Measurements from ENCODE around the gene ZIC4.

GRCh38 chr3:147447224-147447623 lies 40.9 kb upstream of the ZIC4 start:
- TF ChIP-seq, protein P1, sequence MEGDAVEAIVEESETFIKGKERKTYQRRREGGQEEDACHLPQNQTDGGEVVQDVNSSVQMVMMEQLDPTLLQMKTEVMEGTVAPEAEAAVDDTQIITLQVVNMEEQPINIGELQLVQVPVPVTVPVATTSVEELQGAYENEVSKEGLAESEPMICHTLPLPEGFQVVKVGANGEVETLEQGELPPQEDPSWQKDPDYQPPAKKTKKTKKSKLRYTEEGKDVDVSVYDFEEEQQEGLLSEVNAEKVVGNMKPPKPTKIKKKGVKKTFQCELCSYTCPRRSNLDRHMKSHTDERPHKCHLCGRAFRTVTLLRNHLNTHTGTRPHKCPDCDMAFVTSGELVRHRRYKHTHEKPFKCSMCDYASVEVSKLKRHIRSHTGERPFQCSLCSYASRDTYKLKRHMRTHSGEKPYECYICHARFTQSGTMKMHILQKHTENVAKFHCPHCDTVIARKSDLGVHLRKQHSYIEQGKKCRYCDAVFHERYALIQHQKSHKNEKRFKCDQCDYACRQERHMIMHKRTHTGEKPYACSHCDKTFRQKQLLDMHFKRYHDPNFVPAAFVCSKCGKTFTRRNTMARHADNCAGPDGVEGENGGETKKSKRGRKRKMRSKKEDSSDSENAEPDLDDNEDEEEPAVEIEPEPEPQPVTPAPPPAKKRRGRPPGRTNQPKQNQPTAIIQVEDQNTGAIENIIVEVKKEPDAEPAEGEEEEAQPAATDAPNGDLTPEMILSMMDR (IDR thresholded peaks at IDR 0.05), result no peak
- no peak for TF ChIP-seq POLR2A (IDR thresholded peaks at IDR 0.05)

All from heart left ventricle (tissue), 13 donors.